Measurements from ENCODE around the gene ITSN2.

The ITSN2 gene

GRCh38 chr2:24273598-24273997 is 86.7 kb downstream of the ITSN2 start:
- no peak overlapping the region for H3K4me3 ChIP-seq (replicated peaks in 1 of 2; ENCODE audit: low read depth in 2 of 2, low read length in 2 of 2)
- TF ChIP-seq CTCF (IDR thresholded peaks at IDR 0.05; ENCODE audit: low read depth, low read length) = no peak
- no peak for DNase-seq (ENCODE audit: low read depth in 2 of 2)

GRCh38 chr2:24272907-24273306 is 87.4 kb downstream of the ITSN2 start:
- no peak for TF ChIP-seq CTCF (IDR thresholded peaks at IDR 0.05; ENCODE audit: low read depth, low read length)
- H3K4me3 ChIP-seq (replicated peaks in 1 of 2; ENCODE audit: low read depth in 2 of 2, low read length in 2 of 2) = no peak overlapping the region
- DNase-seq (ENCODE audit: low read depth in 2 of 2) = peak in 1 of 2 donors; percentile 52

GRCh38 chr2:24272161-24272802 is 88.1 kb downstream of the ITSN2 start:
- no peak for TF ChIP-seq CTCF (IDR thresholded peaks at IDR 0.05; ENCODE audit: low read depth, low read length)
- H3K4me3 ChIP-seq (replicated peaks in 1 of 2; ENCODE audit: low read depth in 2 of 2, low read length in 2 of 2) = no peak overlapping the region
- DNase-seq (ENCODE audit: low read depth in 2 of 2) = peak; percentile 35 to 71

- peak in 1 of 2 donors; percentile 47 for DNase-seq (ENCODE audit: low read depth in 2 of 2)
- H3K4me3 ChIP-seq (replicated peaks in 1 of 2; ENCODE audit: low read depth in 2 of 2, low read length in 2 of 2) = no peak overlapping the region
- TF ChIP-seq CTCF (IDR thresholded peaks at IDR 0.05; ENCODE audit: low read depth, low read length) = no peak
Measured at GRCh38 chr2:24269265-24269664, 91.1 kb downstream of the ITSN2 start.

GRCh38 chr2:24265212-24265611 is 95.1 kb downstream of the ITSN2 start:
- DNase-seq (ENCODE audit: low read depth in 2 of 2) = no peak
- H3K4me3 ChIP-seq (replicated peaks in 1 of 2; ENCODE audit: low read depth in 2 of 2, low read length in 2 of 2) = no peak overlapping the region
- no peak for TF ChIP-seq CTCF (IDR thresholded peaks at IDR 0.05; ENCODE audit: low read depth, low read length)

GRCh38 chr2:24262421-24262970 is 97.8 kb downstream of the ITSN2 start:
- TF ChIP-seq CTCF (IDR thresholded peaks at IDR 0.05; ENCODE audit: low read depth, low read length) = no peak
- no peak overlapping the region for H3K4me3 ChIP-seq (replicated peaks in 1 of 2; ENCODE audit: low read depth in 2 of 2, low read length in 2 of 2)
- peak; percentile 45 to 54 for DNase-seq (ENCODE audit: low read depth in 2 of 2)

- no peak for DNase-seq (ENCODE audit: low read depth in 2 of 2)
- H3K4me3 ChIP-seq (replicated peaks in 1 of 2; ENCODE audit: low read depth in 2 of 2, low read length in 2 of 2) = no peak overlapping the region
- no peak for TF ChIP-seq CTCF (IDR thresholded peaks at IDR 0.05; ENCODE audit: low read depth, low read length)
Measured at GRCh38 chr2:24261441-24261840, 98.9 kb downstream of the ITSN2 start.
